ENCODE measurements around the gene TRIO.

- TF ChIP-seq CTCF (IDR thresholded peaks at IDR 0.05 in 2 of 3, conservative IDR thresholded peaks at IDR 0.05 in 1 of 3; ENCODE audit: control insufficient read depth in 2 of 3, extremely low read depth in 1 of 3, insufficient read depth in 1 of 3, low read depth in 3 of 3, low read length in 3 of 3) (no peak), GABPA (IDR thresholded peaks at IDR 0.05; ENCODE audit: low read depth) (no peak), POLR2AphosphoS2 (IDR thresholded peaks at IDR 0.05; ENCODE audit: low read depth, low read length) (peak; percentile 50; the same call in 1 of the 2 replicates), EZH2 (IDR thresholded peaks at IDR 0.05; ENCODE audit: borderline replicate concordance, control insufficient read depth, low read depth, low read length) (no peak), TAF1 (IDR thresholded peaks at IDR 0.05; ENCODE audit: borderline replicate concordance, low read depth, low read length) (peak; percentile 57; the same call in 1 of the 2 replicates), MXI1 (IDR thresholded peaks at IDR 0.05; ENCODE audit: low read depth, low read length) (peak; percentile 73; the same call in 1 of the 2 replicates), POLR2AphosphoS5 (IDR thresholded peaks at IDR 0.05; ENCODE audit: low read length) (peak; percentile 76), CEBPB (IDR thresholded peaks at IDR 0.05; ENCODE audit: borderline replicate concordance in 1 of 2, low read depth in 2 of 2, low read length in 2 of 2) (no peak)
Observed at GRCh38 chr5:14212838-14213237, 69.7 kb downstream of the TRIO start.
